Keratinocyte (primary cell): ENCODE measurements around the gene CKAP2L.

Source experiments
- EZH2 ChIP-seq: IDR thresholded peaks from one replicate; pipeline ENCODE4 v1.6.1; 2012; ENCODE audit warnings: inconsistent platforms, mild to moderate bottlenecking, low read length, moderate library complexity
- TF ChIP-seq, protein P1 (sequence below), 3 experiments: IDR thresholded peaks in 1 of 3; conservative IDR thresholded peaks in 1 of 3; optimal IDR thresholded peaks in 1 of 3; 2 replicates in 2 of 3; 3 replicates in 1 of 3; pipeline versions ENCODE3 to v1.5.1; 2011; ENCODE audit warnings: low read length in 3 of 3, mild to moderate bottlenecking in 3 of 3, moderate library complexity in 2 of 3, control low read depth in 1 of 3, inconsistent platforms in 1 of 3; ENCODE audit not compliant: insufficient read depth in 2 of 3; ENCODE audit errors: extremely low read depth in 1 of 3

DNA sequence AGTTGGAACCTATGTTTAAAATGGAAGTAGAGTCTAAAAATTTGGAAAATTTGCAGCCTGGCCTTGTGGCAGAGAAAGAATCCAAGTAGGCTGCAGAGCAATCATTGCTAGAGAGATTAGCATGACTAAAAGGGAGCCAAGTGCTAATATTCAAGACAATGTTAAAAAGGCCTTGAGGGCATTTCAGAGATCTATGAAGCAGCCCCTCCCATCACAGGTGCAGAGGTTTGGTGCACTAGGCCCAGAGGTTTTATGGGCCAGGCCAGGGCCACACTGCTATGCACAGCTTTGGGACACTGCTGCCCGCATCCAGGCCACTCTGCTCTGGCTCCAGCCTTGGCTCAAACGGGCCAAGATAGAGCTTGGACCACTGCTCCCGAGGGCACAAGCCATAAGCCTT lies 26.6 kb upstream of the CKAP2L start:
- TF ChIP-seq, protein P1, sequence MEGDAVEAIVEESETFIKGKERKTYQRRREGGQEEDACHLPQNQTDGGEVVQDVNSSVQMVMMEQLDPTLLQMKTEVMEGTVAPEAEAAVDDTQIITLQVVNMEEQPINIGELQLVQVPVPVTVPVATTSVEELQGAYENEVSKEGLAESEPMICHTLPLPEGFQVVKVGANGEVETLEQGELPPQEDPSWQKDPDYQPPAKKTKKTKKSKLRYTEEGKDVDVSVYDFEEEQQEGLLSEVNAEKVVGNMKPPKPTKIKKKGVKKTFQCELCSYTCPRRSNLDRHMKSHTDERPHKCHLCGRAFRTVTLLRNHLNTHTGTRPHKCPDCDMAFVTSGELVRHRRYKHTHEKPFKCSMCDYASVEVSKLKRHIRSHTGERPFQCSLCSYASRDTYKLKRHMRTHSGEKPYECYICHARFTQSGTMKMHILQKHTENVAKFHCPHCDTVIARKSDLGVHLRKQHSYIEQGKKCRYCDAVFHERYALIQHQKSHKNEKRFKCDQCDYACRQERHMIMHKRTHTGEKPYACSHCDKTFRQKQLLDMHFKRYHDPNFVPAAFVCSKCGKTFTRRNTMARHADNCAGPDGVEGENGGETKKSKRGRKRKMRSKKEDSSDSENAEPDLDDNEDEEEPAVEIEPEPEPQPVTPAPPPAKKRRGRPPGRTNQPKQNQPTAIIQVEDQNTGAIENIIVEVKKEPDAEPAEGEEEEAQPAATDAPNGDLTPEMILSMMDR (optimal IDR thresholded peaks at IDR 0.05 in 1 of 3, IDR thresholded peaks at IDR 0.05 in 1 of 3, conservative IDR thresholded peaks at IDR 0.05 in 1 of 3; ENCODE audit: extremely low read depth in 1 of 3, insufficient read depth in 2 of 3, low read length in 3 of 3): no peak
- TF ChIP-seq EZH2: no peak
